Measurements from ENCODE around the gene EPB41L2.

DNA sequence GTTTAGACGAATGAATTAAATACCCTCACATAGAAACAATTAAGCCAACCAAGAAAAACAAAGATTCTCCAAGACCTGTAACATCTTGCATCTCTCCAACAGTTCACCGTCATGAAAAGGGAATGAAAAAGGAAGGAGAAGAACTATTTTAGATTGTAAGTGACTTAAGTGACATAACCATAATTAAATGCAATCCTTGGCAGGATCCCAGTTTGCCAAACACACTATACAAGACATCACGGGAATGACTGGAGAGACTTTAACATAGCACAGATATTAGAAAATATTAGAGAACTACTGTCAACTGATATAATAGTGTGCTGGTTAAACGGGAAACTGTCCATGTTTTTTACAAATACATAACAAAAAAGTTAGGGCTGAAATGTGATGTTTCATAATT lies 22.2 kb downstream of the EPB41L2 start:
- TF ChIP-seq EZH2 (IDR thresholded peaks at IDR 0.05) (no peak), CTCF (IDR thresholded peaks at IDR 0.05) (no peak), EZH2phosphoT487 (IDR thresholded peaks at IDR 0.05) (no peak)
